ENCODE results near the gene BCL2L12.

BCL2L12 gene

DNA sequence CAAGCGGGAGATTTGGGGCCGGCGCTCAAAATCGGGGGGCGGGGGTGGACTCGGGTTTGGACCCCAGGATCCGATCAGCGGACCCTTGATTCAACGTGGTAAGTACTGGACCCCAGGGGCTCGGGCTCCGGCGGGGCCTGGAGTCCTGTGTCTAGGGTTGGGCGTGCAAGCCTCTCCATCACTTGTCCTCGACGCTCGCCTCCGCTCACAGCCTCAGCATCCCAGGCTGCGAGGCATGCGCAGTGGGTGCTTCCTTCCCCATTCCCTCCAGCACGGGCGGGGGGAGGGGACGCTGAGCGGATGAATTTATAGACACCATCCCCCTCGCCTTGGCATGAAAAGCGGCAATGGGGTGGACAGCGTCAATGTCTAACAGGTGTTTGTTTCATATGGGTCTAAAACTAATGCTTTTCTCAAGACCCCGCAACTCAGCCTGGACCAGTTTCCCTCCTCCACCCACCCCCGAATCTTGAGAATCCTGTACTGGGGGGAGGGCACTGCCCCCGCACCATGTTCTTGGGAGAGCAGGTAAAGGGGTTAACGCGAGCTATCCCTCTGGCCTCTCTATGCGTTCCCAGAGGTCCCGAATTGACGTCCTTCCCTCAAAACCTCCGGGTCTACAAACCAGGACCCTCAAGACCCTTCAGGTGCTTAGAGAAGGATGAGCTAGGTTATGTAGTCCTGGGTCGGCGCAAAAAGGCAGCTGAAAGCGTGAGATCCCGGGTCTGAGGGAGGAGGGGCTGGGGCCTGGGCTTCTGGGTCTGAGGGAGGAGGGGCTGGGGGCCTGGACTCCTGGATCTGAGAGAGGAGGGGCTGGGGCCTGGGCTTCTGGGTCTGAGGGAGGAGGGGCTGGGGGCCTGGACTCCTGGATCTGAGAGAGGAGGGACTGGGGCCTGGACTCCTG, 25.8 kb downstream of the BCL2L12 start:
- TF ChIP-seq, protein P1, sequence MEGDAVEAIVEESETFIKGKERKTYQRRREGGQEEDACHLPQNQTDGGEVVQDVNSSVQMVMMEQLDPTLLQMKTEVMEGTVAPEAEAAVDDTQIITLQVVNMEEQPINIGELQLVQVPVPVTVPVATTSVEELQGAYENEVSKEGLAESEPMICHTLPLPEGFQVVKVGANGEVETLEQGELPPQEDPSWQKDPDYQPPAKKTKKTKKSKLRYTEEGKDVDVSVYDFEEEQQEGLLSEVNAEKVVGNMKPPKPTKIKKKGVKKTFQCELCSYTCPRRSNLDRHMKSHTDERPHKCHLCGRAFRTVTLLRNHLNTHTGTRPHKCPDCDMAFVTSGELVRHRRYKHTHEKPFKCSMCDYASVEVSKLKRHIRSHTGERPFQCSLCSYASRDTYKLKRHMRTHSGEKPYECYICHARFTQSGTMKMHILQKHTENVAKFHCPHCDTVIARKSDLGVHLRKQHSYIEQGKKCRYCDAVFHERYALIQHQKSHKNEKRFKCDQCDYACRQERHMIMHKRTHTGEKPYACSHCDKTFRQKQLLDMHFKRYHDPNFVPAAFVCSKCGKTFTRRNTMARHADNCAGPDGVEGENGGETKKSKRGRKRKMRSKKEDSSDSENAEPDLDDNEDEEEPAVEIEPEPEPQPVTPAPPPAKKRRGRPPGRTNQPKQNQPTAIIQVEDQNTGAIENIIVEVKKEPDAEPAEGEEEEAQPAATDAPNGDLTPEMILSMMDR (IDR thresholded peaks at IDR 0.05): no peak

- TF ChIP-seq, protein P1 (IDR thresholded peaks at IDR 0.05): no peak
Measured at GRCh38 chr19:49692147-49692506, 26.4 kb downstream of the BCL2L12 start.

DNA sequence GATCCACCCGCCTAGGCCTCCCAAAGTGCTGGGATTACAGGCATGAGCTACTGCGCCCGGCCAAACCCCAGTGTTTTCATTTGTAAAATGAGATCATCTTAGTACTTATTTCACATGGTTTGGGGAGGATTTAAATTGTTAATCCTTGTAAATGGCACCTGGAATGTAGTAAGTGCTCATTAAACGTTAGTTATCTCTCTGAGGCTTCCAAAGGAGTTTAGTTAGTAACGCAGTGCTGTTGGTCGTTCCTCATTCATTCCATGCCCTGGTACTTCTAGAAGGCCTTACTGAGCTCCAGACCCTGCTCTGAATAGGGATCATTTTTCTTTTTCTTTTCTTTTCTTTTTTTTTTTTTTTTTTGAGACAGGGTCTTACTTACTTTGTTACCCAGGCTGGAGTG, 30.4 kb downstream of the BCL2L12 start:
- TF ChIP-seq, protein P1 (IDR thresholded peaks at IDR 0.05): no peak

GRCh38 chr19:49696865-49697264, 31.1 kb downstream of the BCL2L12 start:
- TF ChIP-seq, protein P1 (IDR thresholded peaks at IDR 0.05): no peak

DNA sequence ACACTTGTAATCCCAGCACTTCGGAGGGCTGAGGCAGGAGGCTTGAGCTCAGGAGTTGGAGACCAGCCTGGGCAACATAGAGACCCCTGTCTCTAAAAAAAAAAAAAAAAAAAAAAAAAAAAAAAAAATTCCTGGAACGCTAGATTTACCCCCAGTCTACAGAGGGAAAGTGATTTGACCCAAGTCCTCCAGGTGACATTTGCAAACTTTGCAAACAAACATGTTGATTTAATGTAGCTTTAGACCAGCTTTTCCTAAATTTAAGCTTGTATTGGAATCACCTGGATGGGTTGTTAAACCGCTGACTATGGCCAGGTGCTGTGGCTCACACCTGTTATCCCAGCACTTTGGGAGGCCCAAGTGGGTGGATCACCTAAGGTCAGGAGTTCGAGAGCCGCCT, 33.6 kb downstream of the BCL2L12 start:
- TF ChIP-seq, protein P1 (IDR thresholded peaks at IDR 0.05): no peak

DNA sequence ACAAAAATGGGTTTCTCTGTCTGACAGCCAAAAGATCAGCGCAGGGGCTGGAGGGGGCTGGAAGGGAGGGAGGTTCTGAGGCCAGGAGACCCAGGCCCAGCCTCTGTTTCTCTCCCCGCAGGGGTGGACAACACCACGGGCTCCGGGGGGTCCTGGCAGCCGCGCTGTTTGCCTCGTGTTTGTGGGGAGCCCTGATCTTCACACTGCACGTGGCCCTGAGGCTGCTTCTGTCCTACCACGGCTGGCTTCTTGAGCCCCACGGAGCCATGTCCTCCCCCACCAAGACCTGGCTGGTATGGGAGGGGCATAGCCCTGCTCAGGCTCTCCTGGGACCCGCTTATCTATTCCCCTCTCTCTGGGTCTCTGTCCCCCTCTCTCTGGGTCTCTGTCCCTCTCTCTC, 34.8 kb downstream of the BCL2L12 start:
- TF ChIP-seq, protein P1 (IDR thresholded peaks at IDR 0.05): no peak

GRCh38 chr19:49701271-49701786, 35.6 kb downstream of the BCL2L12 start:
- TF ChIP-seq, protein P1 (IDR thresholded peaks at IDR 0.05): no peak
